ENCODE data around the gene COX4I1.

Gene COX4I1

DNA sequence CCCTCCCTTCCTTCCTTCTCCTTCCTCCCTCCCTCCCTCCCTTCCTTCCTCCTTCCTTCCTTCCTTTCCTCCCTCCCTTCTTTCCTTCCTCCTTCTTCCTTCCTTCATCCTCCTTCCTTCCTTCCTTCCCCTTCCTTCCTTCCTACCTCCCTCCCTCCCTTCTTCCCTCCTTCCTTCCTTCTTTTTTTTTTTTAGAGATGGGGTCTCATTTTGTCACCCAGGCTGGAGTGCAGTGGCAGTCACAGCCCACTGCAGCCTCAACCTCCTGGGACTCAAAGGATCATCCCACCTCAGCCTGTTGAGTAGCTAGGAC, 44.6 kb downstream of the COX4I1 start:
- no peak for DNase-seq

DNA sequence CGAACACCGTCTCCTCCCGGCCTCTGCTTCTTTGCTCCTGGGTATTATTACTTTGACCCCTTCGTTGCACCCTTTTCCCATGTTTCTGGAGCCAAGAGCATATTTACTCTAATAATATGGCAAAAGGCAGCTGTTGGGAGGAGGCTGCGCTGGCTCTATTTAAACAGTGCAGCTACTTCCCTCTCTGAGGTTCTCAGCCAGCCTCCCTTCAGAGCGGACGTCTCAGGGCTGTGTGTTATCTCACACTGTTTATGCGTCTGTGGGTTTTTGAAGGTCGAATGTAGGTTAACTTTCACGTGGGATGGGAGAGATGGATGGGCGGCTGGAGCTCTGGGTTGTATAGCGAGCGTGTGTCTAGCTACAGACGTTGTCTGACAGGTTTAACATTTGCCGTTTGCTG, 45.3 kb downstream of the COX4I1 start:
- no peak for DNase-seq

GRCh38 chr16:85845266-85845665, 45.8 kb downstream of the COX4I1 start:
- no peak for DNase-seq

GRCh38 chr16:85846461-85846860, 47.0 kb downstream of the COX4I1 start:
- DNase-seq: no peak

GRCh38 chr16:85847036-85847435, 47.5 kb downstream of the COX4I1 start:
- no peak for DNase-seq

- no peak for DNase-seq
Observed at GRCh38 chr16:85847681-85848601, 48.4 kb downstream of the COX4I1 start.

GRCh38 chr16:85848986-85849385, 49.5 kb downstream of the COX4I1 start:
- DNase-seq: no peak

DNA sequence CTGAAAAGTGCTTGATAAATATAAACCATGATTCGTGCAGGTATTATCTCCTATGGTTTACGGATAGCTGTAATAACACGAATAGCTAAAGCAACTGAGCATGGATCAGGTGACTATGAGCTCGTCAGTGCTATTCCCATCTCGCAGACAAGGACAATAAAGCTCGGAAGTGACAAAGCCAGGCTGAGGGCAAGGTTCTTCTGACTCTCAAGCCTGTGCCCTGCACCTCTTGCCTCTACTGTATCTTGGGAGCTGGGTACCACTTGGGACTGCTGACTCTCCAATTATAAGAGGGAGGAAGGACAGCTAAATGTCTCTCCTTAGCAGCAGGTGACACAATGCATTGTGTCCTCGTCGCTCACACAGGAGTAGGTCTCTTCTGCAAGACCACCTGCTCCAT, 49.9 kb downstream of the COX4I1 start:
- DNase-seq: no peak

DNA sequence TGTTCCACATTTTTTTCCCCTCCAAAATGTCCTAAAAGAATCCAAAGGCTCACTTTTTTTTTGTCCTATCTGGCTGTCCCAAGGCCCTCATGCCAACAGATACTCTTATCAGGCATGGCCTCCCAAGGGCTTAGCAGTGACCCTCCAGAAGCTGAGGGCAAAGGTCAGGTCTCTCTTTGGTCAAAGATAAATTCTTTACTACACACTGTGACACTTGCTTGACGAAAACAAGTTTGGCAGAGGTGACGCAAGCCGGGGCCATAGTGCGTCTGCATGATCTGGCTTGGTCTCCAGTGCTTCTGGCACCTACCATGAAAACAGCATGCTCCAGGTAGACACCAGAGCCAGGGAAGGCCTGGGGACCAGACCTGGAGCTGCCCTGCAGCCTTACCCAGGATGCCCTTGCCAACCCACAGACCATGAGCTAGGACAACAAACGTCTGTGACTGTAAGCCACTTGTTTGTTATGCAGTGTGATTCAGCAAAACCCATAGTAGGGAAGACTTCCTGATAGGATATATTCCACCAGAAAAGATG, 50.9 kb downstream of the COX4I1 start:
- DNase-seq: no peak

GRCh38 chr16:85851034-85851785, 51.7 kb downstream of the COX4I1 start:
- no peak for DNase-seq

DNA sequence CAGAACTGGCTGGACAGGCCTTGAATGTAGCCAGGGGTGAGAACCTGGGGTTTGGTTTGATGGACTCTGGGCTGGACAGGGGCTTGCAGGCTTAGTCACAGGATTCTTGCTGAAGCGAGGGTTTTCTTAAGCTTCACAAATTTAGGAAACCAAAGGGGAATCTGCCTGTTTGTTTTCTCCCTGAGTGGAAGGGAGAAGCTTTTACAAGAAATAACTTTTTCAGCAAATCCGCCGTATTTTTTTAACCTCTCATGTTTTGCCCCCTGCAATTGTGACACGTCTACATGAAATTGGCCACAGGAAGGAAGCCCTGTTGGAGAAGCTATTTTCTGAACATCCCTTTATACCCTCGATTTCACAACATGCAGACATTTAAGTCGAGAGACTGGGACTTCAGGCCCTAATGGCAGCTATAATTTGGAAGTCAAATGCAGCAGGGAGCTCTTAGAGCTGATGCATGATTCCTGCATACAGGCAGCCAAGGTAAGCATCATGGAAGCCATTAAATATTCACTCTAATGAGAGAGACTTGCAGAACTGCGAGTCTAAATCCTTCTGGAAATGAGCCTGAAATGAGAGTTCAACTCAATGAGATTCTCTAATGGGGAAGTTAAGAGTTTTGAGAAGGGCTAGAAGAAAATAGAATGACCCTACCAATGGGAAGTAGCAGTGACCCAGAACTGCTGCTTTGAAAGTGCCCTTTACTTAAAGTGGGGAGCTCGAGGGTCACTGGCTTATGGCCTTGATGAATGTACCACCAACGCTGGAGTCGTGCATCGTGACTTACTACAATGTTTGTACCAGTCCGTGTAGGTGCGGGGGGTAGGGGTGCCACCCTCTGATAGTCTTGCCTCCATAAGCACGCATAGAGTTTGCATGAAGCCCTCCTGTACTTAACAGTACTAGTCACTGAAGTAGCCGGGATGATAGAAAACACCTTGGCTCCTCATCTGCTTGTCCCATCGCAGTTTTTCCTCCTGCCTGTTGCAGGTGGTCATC, 54.4 kb downstream of the COX4I1 start:
- DNase-seq: no peak

- DNase-seq: no peak
Observed at GRCh38 chr16:85854935-85855334, 55.4 kb downstream of the COX4I1 start.

- no peak for DNase-seq
Observed at GRCh38 chr16:85856079-85856478, 56.6 kb downstream of the COX4I1 start.

DNA sequence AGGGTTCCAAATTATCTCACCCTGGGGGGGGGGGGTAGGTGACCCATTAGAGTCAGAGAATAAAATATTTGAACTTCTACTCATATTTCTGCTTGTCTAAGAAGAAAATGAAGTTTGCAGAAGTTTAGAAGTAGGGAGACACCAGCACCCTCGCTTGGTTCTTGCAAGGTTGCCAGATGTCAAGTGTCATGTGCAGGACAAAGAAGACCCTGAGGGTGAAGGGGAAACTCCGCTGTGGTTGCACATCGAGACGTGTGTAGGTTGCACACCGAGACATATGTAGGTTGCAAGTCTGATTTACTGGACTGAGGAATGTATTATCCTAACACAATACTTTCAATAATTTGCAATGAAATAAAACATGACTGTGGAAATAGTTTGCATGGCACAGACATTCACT, 57.1 kb downstream of the COX4I1 start:
- no peak for DNase-seq
